GM23248 (cell line): ENCODE results near the gene CPED1.
"Not testable (repeated sequence)": the region's sequence is repeated elsewhere in the genome, so short reads cannot be mapped to it uniquely, and the experiment has no call there.

ENCODE experiments used
- EZH2 ChIP-seq: fragments of 200-600 bp; sonication (generic); IDR thresholded peaks from 2 replicates; pipeline ENCODE4 v1.6.1; 2018; ENCODE audit warnings: antibody characterized with exemption, mild to moderate bottlenecking; ENCODE audit not compliant: insufficient read depth, poor library complexity, severe bottlenecking
- EZH2phosphoT487 ChIP-seq: fragments of 200-600 bp; sonication (generic); IDR thresholded peaks from 2 replicates; pipeline ENCODE4 v1.6.1; 2018; ENCODE audit warnings: antibody characterized with exemption, moderate library complexity, mild to moderate bottlenecking, low read depth; ENCODE audit not compliant: insufficient read depth

DNA sequence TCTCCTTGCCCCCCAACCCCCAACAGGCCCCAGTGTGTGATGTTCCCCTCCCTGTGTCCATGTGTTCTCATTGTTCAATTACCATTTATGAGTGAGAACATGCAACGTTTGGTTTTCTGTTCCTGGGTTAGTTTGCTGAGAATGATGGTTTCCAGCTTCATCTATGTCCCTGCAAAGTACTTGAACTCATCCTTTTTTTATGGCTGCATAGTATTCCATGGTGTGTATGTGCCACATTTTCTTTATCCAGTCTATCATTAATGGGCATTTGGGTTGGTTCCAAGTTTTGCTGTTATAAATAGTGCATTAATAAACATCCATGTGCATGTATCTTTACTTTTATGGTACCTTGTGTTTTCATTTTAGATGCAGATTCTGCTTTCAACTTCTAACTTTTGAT is 136.9 kb downstream of the CPED1 start:
- TF ChIP-seq EZH2phosphoT487, EZH2: not testable (repeated sequence)
